Smooth muscle cell (in vitro differentiated cells): ENCODE measurements around the gene RTTN. TPM values are rescaled to one million over a fixed set of nuclear protein-coding genes. Genes with fewer than 3 reads are reported as not detected.

Experiments
- DNase-seq: peaks from one replicate; lab custom pipeline; 2025; ENCODE audit not compliant: unreplicated experiment; lab: John Stamatoyannopoulos, UW
- H2AFZ ChIP-seq: fragments of 200-600 bp; sonication (generic); 2 replicates; pipeline ENCODE4 v1.6.0; 2016; ENCODE audit warnings: antibody characterized with exemption, low read depth, mild to moderate bottlenecking
- H3F3A ChIP-seq: fragments of 200-600 bp; sonication (generic); 2 replicates; pipeline ENCODE4 v1.6.0; 2017; ENCODE audit warnings: antibody characterized with exemption, low read depth
- H3K27ac ChIP-seq: fragments of 200-600 bp; sonication (generic); 2 replicates; pipeline ENCODE4 v1.5.1; 2016; ENCODE audit warnings: low read depth, mild to moderate bottlenecking
- H3K27me3 ChIP-seq: fragments of 200-600 bp; sonication (generic); 2 replicates; pipeline ENCODE4 v1.6.1; 2016; ENCODE audit warnings: low read depth, mild to moderate bottlenecking
- H3K36me3 ChIP-seq: fragments of 200-600 bp; sonication (generic); 2 replicates; pipeline ENCODE4 v1.5.1; 2016; ENCODE audit warnings: low read depth
- H3K4me1 ChIP-seq: fragments of 200-600 bp; sonication (generic); 2 replicates; pipeline ENCODE4 v1.5.1; 2016; ENCODE audit warnings: low read depth
- H3K4me2 ChIP-seq: fragments of 200-600 bp; sonication (generic); 2 replicates; pipeline ENCODE4 v1.6.0; 2016; ENCODE audit warnings: mild to moderate bottlenecking
- H3K4me3 ChIP-seq: fragments of 200-600 bp; sonication (generic); 2 replicates; pipeline ENCODE4 v1.5.1; 2016; ENCODE audit warnings: mild to moderate bottlenecking
- H3K79me2 ChIP-seq: fragments of 200-600 bp; sonication (generic); 2 replicates; pipeline ENCODE4 v1.6.0; 2016; ENCODE audit warnings: low read depth, mild to moderate bottlenecking
- H3K9ac ChIP-seq: fragments of 200-600 bp; sonication (generic); 2 replicates; pipeline ENCODE4 v1.6.0; 2016; ENCODE audit warnings: low read depth
- H3K9me3 ChIP-seq: fragments of 200-600 bp; sonication (generic); replicated peaks from 2 replicates; pipeline ENCODE4 v1.5.1; 2016; ENCODE audit warnings: low read depth
- H4K20me1 ChIP-seq: fragments of 200-600 bp; sonication (generic); 2 replicates; pipeline ENCODE4 v1.6.0; 2016; ENCODE audit warnings: low read depth
- WGBS: methylation state at CpG from one replicate; pipeline ENCODE4 v1.1.7; 2016; ENCODE audit warnings: low lambda C conversion rate; 5-methylcytosine and 5-hydroxymethylcytosine counted together
- polyA plus RNA-seq: library from polyadenylated mRNA; unstranded; fragments of >200 nt; fragmentation: Nextera tagmentation; extraction: Ambion mirVana; gene quantifications from 2 replicates; pipeline ENCODE4 v1.2.1, GENCODE V29; 2016
- total RNA-seq: library from RNA; depleted of rRNA; stranded (reverse); fragments of >200 nt; gene quantifications from 2 replicates; pipeline ENCODE4 v1.2.3, GENCODE V29; 2014
- TF ChIP-seq, protein P1 (sequence below): fragments of 200-600 bp; sonication (generic); IDR thresholded peaks from 2 replicates; pipeline ENCODE4 v1.5.1; 2017; ENCODE audit warnings: borderline replicate concordance, mild to moderate bottlenecking, antibody characterized with exemption; ENCODE audit not compliant: insufficient read depth, poor library complexity, severe bottlenecking

Gene RTTN
- total and polyA plus RNA-seq, 2 experiments from 2014 or later = 3.6 to 17.3 TPM

DNA sequence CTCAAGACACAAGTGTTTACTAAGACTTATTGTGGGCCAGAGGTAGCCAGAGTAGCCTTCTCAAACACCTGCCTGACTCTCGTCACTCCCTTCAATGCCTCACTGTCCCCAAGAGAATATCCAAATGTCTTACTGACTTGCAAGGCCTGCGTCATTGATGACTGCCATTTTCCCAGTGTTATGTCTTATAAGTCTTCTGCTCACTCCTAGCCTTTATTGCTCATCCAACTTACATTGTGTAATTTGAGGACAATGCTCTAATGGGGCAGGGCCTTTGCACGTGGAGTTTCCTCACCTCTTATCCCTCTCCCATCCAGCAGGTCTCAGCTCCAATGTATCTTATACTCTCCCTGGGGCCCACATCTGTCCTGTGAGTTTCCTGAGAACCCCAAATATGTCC lies 247.7 kb downstream of the RTTN start:
- Histone ChIP-seq H3F3A (no peaks in the 10 kb centered on the region), H3K4me3 (no peak overlapping the region), H3K27ac (no peak overlapping the region), H2AFZ (no peak overlapping the region), H4K20me1 (no peaks in the 10 kb centered on the region), H3K4me1 (no peaks in the 10 kb centered on the region), H3K4me2 (no peak overlapping the region), H3K27me3 (no peaks in the 10 kb centered on the region), H3K36me3 (no peaks in the 10 kb centered on the region), H3K9me3 (no peaks in the 10 kb centered on the region), H3K79me2 (no peaks in the 10 kb centered on the region), H3K9ac (no peak overlapping the region)
- WGBS = 100% methylated on average over 3 of the region's 3 CpGs
- no peak for DNase-seq
- TF ChIP-seq, protein P1, sequence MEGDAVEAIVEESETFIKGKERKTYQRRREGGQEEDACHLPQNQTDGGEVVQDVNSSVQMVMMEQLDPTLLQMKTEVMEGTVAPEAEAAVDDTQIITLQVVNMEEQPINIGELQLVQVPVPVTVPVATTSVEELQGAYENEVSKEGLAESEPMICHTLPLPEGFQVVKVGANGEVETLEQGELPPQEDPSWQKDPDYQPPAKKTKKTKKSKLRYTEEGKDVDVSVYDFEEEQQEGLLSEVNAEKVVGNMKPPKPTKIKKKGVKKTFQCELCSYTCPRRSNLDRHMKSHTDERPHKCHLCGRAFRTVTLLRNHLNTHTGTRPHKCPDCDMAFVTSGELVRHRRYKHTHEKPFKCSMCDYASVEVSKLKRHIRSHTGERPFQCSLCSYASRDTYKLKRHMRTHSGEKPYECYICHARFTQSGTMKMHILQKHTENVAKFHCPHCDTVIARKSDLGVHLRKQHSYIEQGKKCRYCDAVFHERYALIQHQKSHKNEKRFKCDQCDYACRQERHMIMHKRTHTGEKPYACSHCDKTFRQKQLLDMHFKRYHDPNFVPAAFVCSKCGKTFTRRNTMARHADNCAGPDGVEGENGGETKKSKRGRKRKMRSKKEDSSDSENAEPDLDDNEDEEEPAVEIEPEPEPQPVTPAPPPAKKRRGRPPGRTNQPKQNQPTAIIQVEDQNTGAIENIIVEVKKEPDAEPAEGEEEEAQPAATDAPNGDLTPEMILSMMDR = no peak

DNA sequence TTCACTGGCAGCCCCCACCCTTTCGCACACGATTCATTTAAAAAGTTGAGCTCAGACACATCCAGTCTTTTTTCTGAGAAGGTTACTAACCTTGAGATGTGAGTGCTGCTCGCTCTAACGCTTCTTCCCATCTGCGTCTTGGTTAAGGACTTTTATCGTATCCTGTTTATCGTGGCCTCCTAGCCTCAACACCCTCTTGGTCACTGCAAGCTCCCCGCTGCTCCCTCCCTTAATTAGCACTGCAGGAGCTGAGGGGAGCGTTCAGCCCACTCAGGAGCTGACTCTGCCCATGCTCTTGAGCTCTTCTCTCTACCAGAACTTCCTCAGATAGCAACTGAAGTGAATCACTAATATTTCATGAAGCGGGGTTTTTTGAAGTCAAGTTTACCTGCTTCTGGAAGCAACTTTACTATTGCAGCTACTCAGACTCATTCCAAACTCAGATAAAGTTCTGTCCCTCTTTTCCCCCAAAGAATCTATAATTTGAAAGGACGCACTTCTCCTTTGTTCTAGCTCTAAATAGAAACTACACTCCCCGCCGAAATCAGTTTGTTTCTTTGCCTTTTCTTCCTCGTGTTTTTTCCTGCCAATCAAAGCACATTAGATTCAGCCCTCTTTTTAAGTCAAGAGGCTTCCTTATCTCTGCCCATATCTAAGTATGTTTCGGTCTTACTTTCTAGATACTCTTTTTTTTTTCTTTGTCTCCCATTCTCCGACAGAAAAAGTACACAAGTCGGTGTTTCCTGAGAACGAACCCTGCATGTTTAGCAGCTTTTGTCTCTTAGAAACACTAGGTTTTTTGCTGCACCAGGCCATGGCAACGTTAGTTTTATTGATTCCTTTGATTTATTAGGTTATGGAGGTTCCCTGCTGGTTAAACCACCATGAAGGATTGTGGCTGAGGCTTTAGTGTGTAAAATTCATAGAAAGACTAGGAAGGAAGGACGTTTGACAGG lies 248.5 kb downstream of the RTTN start:
- no peaks in the 10 kb centered on the region for H3K79me2 ChIP-seq
- H3K36me3 ChIP-seq = no peaks in the 10 kb centered on the region
- no peaks in the 10 kb centered on the region for H3F3A ChIP-seq
- no peaks in the 10 kb centered on the region for H3K27me3 ChIP-seq
- DNase-seq = no peak
- 81% methylated on average over 20 of the region's 20 CpGs for WGBS
- H4K20me1 ChIP-seq = no peaks in the 10 kb centered on the region
- TF ChIP-seq, protein P1 = no peak
- no peak overlapping the region for H3K27ac ChIP-seq
- no peak overlapping the region for H3K9ac ChIP-seq
- H3K4me2 ChIP-seq = no peak overlapping the region
- no peaks in the 10 kb centered on the region for H3K9me3 ChIP-seq
- no peaks in the 10 kb centered on the region for H3K4me1 ChIP-seq
- no peak overlapping the region for H3K4me3 ChIP-seq
- H2AFZ ChIP-seq = no peak overlapping the region

DNA sequence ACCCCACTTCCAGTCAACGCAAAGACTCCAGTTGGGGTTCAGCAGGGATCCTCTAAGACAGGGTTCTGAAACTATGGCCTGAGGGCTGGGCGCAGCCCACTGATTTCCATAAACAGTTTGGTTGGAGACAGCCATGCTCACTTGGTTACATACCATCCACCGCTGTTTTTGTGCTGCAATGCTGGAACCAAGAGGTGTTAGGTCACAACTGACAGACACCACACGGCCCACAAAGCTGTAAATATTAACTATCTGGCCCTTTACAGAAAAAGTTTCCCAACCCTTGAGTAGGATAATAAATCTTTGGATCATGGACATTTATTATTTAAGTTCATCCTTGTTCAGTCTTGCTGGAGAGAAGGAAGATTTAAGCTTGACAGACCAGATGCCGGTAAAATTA lies 249.4 kb downstream of the RTTN start:
- no peaks in the 10 kb centered on the region for H3K36me3 ChIP-seq
- no peak overlapping the region for H3K4me2 ChIP-seq
- H3F3A ChIP-seq = no peaks in the 10 kb centered on the region
- 56% methylated on average over 5 of the region's 5 CpGs for WGBS
- TF ChIP-seq, protein P1 = no peak
- H4K20me1 ChIP-seq = no peaks in the 10 kb centered on the region
- no peak overlapping the region for H3K9ac ChIP-seq
- no peaks in the 10 kb centered on the region for H3K79me2 ChIP-seq
- H3K4me3 ChIP-seq = no peak overlapping the region
- no peaks in the 10 kb centered on the region for H3K4me1 ChIP-seq
- no peaks in the 10 kb centered on the region for H3K9me3 ChIP-seq
- no peaks in the 10 kb centered on the region for H3K27me3 ChIP-seq
- H2AFZ ChIP-seq = peak overlapping the region; percentile 27
- no peak for DNase-seq
- H3K27ac ChIP-seq = no peak overlapping the region
